ENCODE results near the gene PIK3CG.

GRCh38 chr7:106848851-106849442 is 16.1 kb upstream of the PIK3CG start:
- no peak for TF ChIP-seq POLR2A (IDR thresholded peaks at IDR 0.05; ENCODE audit: low read depth, low read length)
- no peak for TF ChIP-seq POLR2AphosphoS5 (IDR thresholded peaks at IDR 0.05; ENCODE audit: low read depth, low read length)
- TF ChIP-seq TAF1 (IDR thresholded peaks at IDR 0.05; ENCODE audit: borderline replicate concordance, low read depth, low read length) = no peak
